Esophagus muscularis mucosa (tissue), 4 donors: Measurements from ENCODE around the gene MAP4K1.

Source experiments
- CTCF ChIP-seq, 3 experiments: fragments of 200-600 bp in 2 of 3; fragments of 450-650 bp in 1 of 3; sonication (generic) in 2 of 3; IDR thresholded peaks; one replicate each; pipeline ENCODE4 v1.5.1; 2017 to 2019; ENCODE audit warnings: antibody characterized with exemption in 3 of 3, mild to moderate bottlenecking in 2 of 3, moderate library complexity in 1 of 3
- EP300 ChIP-seq: sonication (generic); formaldehyde crosslinking; IDR thresholded peaks from one replicate; pipeline ENCODE4 v1.6.1; 2017; ENCODE audit warnings: antibody characterized with exemption
- POLR2A ChIP-seq: fragments of 450-650 bp; IDR thresholded peaks from one replicate; pipeline ENCODE4 v1.6.1; 2017; ENCODE audit warnings: antibody characterized with exemption, moderate library complexity, mild to moderate bottlenecking, low read depth
- POLR2AphosphoS5 ChIP-seq, 2 donors: sonication (generic); formaldehyde crosslinking; IDR thresholded peaks; one replicate each; pipeline ENCODE4 v1.6.1; 2017; ENCODE audit warnings: antibody characterized with exemption in 2 of 2

- no peak for TF ChIP-seq CTCF (IDR thresholded peaks at IDR 0.05)
- TF ChIP-seq EP300, result no peak
- no peak for TF ChIP-seq POLR2A
- no peak for TF ChIP-seq POLR2AphosphoS5 (IDR thresholded peaks at IDR 0.05)
These were observed 46.9 kb upstream of the MAP4K1 start for GRCh38 chr19:38664503-38665211.
